HS-5 (cell line): Measurements from ENCODE around the gene REM1.
"Not testable (repeated sequence)": the region's sequence is repeated elsewhere in the genome, so short reads cannot be mapped to it uniquely, and the experiment has no call there.

Source experiments
- DNase-seq: peaks from one replicate; pipeline ENCODE4 v3.0.0-alpha.2; 2012; ENCODE audit warnings: low read depth

REM1 gene

DNA sequence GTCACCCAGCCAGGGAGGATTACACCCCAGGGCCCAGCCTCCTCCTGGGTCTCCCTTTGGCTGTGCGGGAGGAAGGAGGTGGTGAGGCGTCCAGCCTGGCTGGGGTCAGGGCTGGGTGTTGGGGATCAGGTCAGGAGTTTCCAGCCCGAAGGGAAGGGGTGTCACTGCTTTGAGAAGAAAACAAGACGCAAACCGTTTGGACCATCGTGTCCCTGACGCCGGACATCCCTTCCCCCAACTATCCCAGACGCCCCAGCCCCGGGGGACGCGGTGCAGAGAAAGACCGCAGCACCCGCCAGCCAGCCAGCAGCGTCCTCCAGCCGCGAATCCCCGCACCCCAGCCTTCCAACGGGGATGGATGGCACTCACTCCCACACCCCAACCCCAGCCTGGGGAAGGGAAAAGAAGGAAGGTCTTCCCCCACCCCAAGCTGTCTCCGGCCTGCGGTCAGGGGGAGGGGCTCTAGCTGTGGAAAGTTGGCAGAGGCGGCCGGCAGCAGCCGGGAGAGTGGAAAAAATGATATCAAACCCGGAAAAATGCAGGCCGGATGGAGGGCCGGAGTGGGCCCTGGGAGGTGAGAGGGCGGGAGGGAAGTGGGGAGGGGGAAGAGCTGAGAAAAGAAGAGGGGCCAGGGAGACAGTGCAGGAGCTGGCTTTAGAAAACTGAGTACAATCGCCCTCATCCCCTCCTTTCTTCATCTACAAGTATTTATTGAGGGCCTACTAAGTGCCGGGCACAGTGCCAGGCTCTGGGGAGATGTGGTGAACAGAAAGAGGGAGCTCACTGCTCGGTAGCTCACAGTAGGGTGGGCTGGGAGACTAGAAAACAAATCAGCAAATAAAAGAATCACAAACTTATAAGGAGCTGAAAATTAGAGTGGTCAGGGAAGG, 10.6 kb downstream of the REM1 start:
- DNase-seq, result no peak

DNA sequence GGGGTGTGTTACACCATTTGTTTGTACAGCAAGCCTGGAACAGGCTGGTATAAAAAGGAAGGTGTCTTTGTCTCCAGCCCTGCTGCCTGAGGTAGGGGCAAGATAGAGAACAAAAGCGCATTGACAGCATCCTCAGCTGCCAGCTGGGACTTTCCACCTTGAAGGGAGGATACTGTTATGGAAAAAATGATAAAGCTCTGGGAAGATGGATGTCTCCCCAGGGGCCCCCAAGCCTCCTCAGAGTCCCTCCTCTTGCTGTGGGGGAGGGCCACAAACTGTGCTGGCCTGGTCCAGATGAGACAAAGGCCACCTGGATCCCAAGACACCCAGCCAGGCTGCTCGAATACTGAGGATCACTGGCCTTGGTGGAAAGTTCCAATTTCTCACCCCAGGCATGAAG, 13.0 kb downstream of the REM1 start:
- no peak for DNase-seq

DNA sequence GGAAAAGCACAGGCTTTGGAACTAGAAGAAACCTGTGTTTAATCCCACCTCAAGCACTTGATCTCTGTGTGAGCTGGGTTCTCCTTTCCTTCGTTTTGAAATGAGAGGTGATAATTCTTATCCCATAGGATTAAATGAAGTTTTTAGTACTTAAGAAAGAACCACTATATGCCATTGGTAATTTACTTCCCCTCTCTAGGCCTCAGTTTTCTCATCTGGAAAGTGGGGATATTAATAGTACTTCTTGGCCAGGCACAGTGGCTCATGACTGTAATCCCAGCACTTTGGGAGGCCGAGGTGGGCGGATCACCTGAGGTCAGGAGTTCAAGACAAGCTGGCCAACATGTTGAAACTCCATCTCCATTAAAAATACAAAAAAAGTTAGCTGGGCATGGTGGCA, 14.1 kb downstream of the REM1 start:
- DNase-seq, result no peak

DNA sequence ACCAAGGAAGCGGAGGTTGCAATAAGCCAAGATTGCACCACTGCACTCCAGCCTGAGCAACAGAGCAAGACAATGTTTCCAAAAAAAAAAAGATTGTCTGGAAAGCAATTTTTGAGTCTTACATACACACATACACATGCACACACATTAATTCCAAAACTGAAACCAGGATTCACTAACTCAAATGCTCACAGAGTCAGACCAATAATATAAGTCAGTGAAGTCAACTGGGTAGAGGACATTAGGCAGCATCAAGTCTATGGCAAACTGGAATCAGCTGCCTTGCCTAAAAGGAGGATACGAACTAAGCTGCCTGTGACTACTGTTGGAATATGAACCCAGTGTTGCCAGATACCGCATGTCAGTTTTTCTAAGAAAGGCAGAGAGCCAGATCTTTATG, 15.7 kb downstream of the REM1 start:
- no peak for DNase-seq

DNA sequence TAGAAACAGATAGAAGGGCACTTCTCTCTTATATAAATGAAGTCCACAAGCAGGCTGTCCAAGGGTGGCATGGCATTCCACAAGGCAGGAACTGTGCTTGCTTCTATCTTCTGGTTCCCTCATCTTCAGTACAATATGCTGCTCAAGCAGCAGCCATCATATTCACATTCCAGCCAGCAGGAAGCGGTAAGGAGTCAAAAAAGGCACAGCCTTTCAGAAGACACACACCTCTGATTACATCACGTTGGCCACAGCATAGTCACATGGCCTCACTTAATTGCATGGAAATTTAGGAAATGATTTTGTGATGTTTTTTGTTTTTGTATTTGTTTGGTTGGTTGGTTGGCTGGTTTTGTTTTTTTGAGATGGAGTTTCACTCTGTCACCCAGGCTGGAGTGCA, 19.0 kb downstream of the REM1 start:
- no peak for DNase-seq

DNA sequence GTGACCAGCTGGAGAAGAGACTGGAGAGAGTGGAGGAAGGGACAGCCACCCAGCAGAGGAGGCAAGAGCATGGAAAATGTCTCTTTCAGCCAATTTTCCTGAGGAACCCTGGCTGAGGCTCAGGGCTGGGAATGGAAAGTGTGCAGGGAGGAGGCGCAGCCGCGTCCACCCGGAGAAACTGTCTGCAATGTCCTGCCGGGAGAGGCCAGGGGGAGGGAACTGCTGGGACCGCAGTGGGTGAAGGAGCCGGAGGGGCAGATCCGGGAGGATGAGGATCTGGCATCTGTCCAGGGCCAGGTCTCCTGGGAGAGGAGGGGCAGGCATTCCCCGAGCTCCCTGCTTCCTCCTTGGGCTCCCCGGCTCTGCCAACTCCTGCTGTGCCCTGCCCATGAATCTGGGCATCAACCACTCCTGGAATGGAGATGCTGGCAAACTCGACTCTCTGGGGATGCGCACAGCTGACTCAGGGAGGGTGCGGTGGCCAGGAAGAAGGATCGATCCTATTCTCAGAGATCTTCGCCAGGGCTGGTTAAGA, 21.7 kb downstream of the REM1 start:
- no peak for DNase-seq

DNA sequence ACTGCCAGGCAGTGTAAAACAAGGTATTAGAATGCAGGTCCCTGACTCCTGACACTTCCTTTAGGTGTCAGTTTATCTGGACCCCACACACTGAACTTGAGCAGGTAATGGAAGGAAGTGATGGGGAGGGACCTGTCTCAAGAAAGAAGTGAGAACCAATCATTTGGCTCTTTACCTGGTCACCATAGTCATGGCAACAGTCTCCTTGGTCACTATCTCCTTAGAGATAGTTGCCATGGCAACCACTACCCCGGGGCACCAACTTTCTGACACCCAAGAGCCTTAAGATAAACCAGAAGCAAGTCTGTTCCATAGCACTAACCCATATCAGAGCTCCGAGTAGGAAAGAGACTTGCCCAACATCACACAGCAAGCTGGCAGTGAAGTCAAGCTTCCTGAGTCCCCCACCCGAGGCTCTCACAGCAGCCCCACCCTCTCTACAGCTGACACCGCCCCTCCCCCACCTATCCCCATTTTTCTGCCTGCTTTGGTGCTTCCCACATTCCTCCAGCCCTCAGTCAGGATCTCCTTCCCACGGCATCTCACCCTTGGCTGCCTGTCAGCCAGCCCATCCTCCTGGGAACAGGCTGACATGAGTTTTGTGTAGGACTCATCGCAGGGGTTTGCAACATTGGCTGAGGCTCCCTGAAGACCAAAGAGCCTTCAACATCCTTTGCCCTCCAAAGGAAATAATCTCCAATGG, 22.9 kb downstream of the REM1 start:
- no peak for DNase-seq

DNA sequence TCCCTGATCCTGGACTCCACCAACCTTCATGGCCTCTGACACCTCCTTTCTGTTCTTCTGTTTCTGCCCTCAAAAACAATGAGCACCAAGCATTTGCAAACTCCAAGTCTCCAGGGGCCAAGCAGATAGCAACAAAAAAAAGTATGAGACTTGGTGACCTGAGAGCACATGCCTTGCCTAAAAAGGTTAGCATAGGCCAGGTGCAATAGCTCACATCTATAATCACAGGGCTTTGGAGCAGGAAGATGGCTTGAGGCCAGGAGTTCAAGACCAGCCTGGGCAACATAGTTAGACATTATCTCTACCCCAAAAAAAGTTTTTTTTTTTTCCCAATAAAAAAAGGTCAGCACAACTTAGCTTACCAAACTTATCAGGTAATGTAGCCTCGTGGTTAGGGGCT, 25.4 kb downstream of the REM1 start:
- no peak for DNase-seq

DNA sequence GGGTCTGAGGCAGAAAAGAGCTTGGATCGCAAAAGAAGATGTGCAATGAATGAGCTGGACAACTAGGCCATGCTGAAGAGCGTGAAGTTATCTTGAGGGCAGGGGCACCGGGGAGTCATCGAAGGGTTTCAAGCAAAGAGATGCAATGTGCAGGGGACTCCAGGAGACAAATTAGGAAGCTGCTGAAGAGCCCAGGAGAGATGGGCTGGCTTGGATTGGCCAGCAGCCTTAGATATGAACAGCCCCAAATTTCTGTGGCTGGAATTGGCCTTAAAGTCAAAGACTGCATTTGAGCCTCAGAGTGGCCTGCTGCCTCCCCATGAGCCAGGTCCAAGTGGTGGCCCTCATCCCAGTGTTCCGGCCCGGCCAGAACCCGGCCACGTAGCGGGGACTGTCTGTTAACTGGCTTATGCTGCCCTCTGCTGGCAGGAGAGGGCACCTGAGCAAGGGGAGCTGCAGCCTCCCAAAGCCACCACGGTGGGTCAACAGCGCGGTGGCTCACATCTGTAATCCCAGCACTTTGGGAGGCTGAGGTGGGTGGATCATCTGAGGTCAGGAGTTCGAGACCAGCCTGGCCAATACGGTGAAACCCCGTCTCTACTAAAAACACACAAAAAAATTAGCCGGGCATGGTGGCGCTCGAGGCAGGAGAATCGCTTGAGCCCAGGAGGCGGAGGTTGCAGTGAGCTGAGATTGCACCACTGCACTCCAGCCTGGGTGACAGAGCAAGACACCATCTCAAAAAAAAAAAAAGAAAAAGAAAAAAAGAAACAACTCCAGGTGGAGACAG, 28.0 kb downstream of the REM1 start:
- peak; percentile 37 for DNase-seq

DNA sequence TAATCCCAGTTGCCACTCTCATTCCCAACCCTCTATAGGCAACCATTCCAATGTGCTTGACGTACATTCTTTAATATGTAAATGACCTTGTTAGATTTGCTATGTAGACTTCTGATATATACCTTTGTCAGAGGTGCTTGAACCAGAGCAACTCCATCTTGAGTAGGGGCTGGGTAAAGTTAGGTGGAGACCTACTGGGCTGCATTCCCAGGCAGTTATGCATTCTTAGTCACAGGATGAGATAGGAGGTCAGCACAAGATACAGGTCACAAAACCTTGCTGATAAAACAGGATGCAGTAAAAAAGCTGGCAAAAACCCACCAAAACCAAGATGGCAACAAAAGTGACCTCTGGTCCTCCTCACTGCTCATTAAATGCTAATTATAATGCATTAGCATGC, 30.8 kb downstream of the REM1 start:
- no peak for DNase-seq

DNA sequence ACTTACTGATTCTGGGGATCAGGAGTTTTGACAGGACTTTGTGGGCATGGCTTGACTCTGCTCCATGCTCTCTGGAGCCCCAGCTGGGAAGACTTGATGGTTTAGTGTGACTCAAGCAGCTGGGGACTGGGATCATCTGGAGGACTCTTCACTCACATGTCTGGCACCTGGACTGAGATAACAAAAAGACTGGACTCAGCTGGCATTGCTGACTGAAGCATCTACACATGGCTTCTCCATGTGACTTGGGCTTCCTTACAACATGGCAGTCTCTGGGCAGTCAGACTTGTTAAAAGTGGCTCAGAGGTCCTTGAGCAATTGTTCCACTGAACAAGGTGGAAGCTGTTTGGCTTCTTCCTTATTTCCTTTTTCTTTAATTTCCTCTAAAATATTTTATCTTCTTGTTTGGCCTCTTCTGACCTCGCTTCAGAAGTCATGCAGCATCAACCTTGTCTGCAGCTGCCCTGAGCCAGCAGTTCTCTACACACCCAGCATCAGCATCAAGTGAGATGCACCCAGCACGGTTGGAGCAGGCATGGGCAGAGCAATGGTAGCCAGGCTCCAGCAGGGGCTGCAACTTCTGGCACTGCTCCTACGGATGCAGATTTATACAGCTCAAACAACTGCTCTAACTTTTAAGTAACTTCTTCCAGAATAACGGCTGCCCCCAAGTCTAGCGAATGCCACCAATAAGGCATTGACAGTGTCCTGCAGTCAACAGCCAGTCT, 33.6 kb downstream of the REM1 start:
- no peak for DNase-seq

DNA sequence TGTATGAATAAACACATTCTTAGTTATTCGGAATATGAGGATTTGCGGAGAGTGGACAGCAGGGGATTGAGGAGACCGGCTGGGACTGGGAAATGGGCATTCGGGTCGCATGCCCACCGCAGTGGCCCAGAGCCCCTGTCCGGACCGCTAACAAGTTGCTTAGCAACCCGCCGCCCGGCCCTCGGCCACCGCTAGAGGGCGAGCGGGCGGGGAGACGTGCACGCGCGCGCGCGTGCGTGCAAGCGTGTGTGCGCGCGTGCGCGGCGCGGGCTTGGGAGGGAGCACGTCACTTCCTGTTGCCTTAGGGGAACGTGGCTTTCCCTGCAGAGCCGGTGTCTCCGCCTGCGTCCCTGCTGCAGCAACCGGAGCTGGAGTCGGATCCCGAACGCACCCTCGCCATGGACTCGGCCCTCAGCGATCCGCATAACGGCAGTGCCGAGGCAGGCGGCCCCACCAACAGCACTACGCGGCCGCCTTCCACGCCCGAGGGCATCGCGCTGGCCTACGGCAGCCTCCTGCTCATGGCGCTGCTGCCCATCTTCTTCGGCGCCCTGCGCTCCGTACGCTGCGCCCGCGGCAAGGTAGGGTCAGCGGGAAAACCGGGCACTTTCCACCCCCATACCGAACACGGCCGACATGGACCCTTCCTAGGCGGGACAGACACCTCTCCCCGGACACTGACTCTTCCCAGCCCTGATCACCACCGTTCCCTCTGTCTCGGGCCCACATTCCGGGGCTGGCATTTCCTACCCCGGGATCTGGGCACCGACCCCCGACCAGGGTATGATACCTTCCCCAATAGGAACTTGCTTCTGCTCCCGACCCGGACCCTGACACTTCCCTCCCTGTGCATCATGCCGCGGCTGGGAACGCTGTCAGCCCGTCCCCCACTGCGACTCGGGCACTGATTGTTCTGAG, 39.3 kb downstream of the REM1 start, which contains the start of gene HM13:
Gene HM13 (plus strand): TSS at position 289 of the 918 bp plus-strand sequence. CDS start 110 bp downstream, at position 399.
- peak; percentile 91 for DNase-seq

DNA sequence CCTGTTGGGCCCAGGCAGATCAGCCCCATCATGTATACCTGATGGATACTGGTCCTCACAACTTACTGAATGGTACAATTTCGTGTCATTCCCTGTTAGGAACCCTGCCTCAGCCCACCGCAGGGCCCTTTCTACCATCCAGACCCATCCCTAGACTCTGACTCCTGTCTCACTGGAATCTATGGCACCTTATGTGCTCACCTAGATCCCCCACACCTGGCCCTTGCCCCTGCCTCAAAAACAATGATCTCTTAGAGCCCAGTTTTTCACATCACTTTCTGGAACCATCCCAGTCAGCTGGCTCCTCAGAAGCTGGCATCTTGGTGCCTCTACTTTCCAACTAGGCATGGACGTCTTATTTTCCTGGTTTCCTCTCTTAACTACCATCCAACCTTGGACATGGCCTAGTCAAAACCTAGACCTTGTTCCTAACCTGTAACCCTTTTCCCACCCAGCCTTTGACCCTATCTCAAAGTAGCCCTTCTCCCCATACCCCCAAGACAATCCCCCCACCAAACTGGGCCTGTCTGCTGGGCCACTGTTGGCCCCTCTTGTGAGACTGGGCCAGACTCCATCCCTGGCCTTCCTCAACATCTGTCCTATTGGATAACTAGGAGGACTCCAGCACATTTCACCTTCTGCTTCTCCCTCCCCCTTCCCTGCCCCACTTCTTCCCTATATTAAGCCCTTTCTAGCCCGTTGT, 40.1 kb downstream of the REM1 start:
- DNase-seq, result no peak

DNA sequence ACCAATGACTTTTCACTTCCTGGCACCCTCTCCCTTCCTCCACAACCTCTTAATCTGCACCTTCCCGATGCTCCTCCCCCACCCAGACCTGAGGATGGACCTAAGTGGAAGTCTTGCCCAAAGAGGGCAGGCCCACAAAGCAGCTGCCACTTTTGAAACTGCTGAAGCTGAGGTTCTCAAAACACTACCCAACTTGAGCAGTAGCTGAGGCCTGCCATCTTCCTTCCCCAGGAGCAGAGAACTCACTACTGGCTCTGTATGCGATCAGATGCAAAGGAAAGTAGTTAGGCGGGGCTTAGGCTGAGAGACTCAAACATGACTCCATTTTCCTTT, 40.7 kb downstream of the REM1 start:
- DNase-seq, result no peak

DNA sequence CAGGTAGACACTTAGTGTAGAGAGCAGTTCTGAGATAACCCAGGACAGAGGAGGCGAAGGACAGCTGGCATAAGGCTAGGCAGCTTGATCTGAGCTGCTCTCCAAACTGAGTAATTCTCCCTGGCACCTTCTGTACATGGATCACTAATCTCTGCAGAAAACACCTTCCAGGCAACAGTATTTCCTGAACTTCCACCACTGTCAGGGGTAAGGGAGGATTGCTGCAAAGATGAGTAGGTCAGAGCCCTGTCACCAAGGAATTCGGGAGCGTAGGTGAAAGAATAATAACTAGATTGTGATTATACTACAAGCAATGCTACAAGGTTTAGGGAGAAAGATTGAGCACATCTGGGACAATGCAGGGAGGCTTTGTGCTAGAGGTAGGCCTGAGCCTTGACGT, 41.1 kb downstream of the REM1 start:
- no peak for DNase-seq

DNA sequence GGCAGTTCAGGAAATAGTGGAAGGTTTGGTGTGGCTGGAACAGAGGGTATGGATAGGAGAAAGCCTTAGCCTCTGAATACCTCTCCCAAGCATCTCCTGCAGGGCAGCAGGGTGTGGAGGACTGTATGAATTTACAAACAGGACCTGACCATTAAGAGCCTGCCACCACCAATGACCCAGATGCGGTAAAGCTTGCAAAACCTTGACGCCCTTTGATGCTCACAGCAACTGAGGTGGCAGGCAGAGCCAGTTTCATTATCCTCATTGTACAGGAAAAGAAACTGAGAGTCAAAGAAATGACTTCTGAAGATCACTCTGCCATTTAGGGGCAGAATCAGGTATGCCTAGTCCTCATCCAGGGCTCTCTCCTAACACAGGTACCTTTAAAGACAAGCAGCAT, 41.6 kb downstream of the REM1 start:
- DNase-seq, result no peak

DNA sequence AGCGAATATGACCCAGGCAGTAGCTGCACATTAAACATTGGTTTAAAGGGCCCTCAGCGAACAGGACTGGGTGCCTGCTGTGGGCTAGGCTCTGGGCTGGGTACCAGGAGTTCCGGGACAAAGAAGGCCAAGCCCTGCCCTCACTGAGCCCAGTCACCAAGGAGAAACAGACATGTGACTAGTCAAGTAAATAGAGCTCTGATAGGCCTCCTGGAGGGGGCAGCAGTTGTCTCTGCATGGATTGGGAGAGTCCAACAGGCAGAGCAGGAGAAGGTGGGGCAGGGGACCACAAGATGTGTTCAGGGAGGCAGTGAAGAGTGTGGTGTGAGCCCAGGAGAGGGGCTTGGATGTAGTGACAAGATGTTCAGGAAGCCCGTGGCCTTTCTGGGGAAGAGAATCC, 42.3 kb downstream of the REM1 start:
- no peak for DNase-seq

DNA sequence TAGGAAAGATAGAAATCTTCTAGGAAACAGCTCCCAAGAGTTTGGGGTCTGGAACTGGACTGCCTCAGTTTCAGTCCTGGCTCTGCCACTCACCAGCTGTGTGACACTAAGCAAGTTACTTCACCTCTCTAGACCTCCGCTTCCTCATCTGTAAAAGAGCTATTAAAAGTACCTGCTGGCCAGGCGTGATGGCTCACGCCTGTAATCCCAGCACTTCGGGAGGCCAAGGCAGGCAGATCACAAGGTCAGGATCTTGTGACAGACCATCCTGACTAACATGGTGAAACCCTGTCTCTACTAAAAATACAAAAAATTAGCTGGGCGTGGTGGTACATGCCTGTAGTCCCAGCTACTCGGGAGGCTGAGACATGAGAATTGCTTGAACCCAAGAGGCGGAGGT, 46.2 kb downstream of the REM1 start:
- not testable (repeated sequence) for DNase-seq

DNA sequence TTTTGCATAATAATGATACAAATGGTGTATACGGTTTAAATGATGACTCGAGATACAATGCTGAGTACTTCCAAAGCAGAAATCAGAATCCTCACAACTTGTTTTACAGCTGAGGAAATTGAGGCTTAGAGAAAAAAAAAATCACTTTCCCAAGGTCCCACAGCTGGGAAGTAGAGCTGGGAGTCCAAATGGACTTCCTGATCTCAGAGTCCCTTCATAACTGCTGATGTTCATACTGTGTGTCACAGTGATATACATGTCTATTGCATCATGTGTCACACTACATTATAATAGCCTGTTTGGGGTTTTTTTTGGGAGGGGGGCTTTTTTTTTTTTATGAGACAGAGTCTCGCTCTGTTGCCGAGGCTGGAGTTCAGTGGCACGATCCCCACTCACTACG, 47.6 kb downstream of the REM1 start:
- no peak for DNase-seq
